Stimulated activated CD4-positive, alpha-beta T cell treated with anti-CD3 and anti-CD28 coated beads, Interleukin-4, amount 100 ng/mL, for 48 hours (primary cell): ENCODE results near the gene TMEM248.
A peak's percentile ranks its signal among the peaks of the same experiment; 100 is the strongest.
"Not testable (repeated sequence)": the region's sequence is repeated elsewhere in the genome, so short reads cannot be mapped to it uniquely, and the experiment has no call there.

Source experiments
- DNase-seq, 2 donors: peaks; one replicate each; pipeline ENCODE4 v3.0.0-alpha.2; 2020; ENCODE audit warnings: low read depth in 2 of 2

The TMEM248 gene

GRCh38 chr7:66950763-66951162, 29.7 kb downstream of the TMEM248 start:
- DNase-seq, result no peak

DNA sequence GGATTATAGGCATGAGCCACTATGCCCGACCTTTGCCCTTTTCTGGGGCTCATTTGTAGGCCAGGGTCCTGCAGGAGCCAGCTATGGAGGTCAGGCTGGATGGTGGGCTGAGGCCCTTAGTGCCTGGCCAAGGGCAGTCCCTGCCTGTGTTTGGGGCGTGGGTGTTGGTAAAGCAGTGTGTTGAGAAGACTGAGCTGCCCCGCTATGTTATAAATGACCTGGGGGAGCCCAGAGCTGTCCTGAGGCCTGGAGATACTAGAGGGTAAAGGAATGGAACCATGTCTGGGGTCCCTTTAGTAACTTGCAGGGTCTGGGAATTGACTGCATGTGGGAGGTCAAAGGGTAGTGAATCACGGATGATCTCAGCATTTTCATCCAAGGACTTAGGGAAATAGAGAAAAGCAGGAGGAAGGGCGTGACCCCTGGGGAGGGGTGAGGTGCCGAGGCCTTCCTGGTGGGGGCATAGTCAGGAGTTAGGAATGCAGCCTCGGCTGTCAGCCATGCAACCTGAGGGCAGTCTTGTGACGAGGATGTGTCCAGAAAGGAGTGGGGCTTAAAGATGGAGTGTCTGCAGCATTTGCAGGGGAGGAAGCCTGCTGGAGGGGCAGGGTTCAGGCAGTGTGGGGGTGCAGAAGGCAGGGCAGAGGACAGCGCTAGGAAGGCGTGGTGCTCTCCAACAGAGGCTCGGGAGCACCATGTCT, 31.5 kb downstream of the TMEM248 start:
- DNase-seq, result no peak

DNA sequence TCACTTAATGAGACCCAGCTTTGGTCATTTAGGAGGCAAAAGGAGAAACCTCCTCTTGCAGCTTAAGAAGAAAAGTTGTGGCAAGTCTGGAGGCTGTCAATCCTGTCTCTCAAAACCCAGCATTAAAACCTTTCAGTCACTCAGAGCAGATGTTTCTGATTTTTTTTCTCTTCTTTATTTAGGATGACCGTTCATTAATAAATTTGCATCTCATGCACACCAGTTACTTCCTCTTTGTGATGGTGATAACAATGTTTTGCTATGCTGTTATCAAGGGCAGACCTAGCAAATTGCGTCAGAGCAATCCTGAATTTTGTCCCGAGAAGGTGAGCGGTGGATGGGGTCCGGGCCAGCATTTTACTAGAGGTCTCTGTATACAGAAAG, 32.0 kb downstream of the TMEM248 start:
- no peak for DNase-seq

- no peak for DNase-seq
These were observed 36.7 kb downstream of the TMEM248 start for GRCh38 chr7:66957595-66958290.

- no peak for DNase-seq
These were observed 37.7 kb downstream of the TMEM248 start for GRCh38 chr7:66958538-66959350.

- no peak for DNase-seq
These were observed 39.2 kb downstream of the TMEM248 start for GRCh38 chr7:66960192-66960591.

- no peak for DNase-seq
These were observed 40.1 kb downstream of the TMEM248 start for GRCh38 chr7:66961096-66961495.

DNA sequence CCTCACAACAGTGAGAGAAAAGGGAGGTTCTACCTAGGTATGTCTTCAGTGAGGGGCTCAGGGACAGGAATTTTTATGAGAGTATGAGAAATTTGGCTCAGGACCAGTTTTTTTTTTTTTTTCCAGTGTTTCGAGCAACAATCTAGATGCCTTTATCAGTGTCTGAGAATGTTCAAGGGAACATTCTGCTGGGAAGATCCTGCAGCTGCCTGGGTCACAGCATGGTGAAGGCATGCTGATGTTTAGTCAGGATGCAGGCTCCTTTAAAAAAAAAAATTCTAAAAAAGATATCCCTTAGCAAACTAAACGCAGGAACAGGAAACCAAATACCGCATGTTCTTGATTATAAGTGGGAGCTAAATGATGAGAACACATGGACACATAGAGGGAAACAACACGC, 43.4 kb downstream of the TMEM248 start:
- DNase-seq, result no peak

GRCh38 chr7:66967029-66967428, 46.0 kb downstream of the TMEM248 start:
- no peak for DNase-seq

GRCh38 chr7:66969001-66969400, 48.0 kb downstream of the TMEM248 start:
- DNase-seq, result not testable (repeated sequence)

DNA sequence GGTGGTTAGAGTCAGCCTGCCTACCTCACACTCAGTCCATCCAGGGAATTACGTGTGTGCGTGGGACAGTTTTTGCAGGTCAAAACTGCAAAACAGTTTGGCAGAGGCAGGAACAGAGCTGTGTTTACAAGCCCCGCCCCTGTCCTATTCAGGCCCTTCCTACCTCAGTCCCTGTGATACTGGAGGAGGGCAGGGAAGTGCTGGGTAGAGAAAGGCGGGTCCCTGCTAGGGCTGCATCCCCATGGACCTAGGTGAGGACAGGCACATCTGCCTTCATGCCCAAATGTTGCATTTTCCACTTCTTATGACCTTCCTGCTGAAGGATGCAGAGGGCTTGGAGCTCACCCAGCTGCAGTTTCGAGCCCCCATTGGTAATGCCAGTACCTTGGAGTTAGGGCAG, 49.3 kb downstream of the TMEM248 start:
- DNase-seq, result no peak

DNA sequence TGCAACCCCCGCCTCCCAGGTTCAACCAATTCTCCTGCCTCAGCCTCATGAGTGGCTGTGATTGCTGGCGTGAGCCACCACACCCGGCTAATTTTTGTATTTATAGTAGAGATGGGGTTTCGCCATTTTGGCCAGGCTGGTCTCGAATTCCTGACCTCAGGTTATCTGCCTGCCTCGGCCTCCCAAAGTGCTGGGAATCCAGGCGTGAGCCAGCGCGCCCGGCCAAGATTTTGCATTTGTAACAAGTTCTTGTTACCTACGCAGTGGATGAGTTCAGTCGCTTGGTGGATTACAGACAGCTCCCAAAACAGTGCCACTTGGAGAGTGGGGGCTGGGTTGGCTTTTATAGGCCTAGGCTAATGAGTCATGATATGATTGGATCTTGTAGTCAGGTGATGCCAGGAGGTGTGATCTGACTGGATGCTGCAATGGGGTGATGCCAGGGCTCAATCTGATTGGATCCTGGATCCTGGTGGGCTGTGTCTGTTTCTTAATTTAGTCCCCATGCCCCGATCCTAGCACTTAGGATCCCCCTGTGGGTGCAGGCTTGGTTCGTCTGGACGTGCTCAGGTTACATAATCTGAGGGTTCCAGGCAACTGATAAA, 54.1 kb downstream of the TMEM248 start:
- no peak for DNase-seq

GRCh38 chr7:66978312-66978711, 57.3 kb downstream of the TMEM248 start:
- not testable (repeated sequence) for DNase-seq

DNA sequence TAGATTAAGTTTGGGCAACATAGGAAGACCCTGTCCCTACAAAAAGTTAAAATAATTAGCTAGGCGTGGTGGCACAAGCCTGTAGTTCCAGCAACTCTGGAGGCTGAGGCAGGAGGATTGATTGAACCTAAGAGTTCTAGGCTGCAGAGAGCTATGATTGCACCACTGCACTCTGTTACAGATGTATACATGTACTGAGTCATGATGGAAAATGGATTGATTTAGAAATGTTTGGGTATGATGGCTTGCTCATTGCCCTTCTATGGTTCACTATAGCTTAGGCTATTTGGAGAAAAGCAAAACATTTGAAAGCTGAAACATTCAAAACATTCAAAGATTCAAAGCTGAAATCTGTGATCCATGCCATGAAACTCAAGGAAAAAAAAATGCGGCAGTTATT, 58.0 kb downstream of the TMEM248 start:
- DNase-seq, result not testable (repeated sequence)

- not testable (repeated sequence) for DNase-seq
These were observed 59.3 kb downstream of the TMEM248 start for GRCh38 chr7:66980336-66980735.

GRCh38 chr7:66989552-66989951, 68.5 kb downstream of the TMEM248 start:
- DNase-seq, result not testable (repeated sequence)

GRCh38 chr7:66994051-66994450, 73.0 kb downstream of the TMEM248 start:
- not testable (repeated sequence) for DNase-seq

- DNase-seq, result peak; percentile 15 to 36
These were observed 73.6 kb downstream of the TMEM248 start for GRCh38 chr7:66994691-66995049.

DNA sequence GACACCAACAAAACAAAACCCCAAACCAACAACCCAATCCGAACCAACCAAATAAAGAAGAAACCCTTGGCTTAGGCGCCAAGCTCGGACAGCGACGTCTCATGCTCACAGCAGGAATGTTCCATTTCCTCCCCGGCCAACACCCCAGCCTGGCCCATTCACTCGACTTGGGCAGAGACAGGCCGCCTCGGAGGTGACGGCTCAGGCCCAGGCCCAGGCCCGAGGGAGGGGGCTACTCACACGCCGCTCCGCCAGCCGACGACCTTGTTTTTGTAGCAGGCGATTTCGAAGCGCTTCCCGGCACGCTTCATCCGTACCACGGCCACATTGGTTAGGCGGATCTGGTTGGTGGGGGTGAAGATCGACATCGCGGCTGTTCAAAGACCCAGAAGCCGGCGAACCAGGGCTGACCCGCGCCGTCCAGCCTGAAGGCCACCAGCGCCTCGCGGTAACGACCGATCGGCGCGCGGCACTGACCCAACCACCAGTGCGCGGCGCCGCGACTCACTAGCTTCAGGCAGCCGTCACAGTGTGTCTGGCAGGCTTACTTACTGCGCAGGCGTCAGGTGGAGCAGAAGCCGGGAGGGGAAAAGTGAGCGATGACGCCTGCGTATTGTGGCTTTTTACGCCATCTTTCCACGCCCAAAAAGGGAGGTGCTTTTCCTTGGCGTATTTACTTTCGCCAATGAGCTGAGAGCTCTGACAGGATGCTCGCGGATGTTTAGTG, 74.2 kb downstream of the TMEM248 start, which contains the start of gene SBDS:
TSS of gene SBDS (minus strand) at position 537 of the 727 bp plus-strand sequence. CDS start at position 368, 169 bp downstream.
- DNase-seq, result peak; percentile 79 to 87

GRCh38 chr7:66996444-66997191, 75.6 kb downstream of the TMEM248 start, which contains the start of gene TYW1:
TYW1 (plus strand) TSS chr7:66996833; CDS start chr7:66996979, 146 bp downstream.
- DNase-seq, result peak; percentile 96 to 97
